Chondrocyte (in vitro differentiated cells): Measurements from ENCODE around the gene RIC3. TPM values are rescaled to one million over a fixed set of nuclear protein-coding genes. Genes with fewer than 3 reads are reported as not detected.

Experiments used
- DNase-seq: peaks from one replicate; pipeline ENCODE4 v3.0.0; 2021; ENCODE audit warnings: mixed read lengths, low spot score
- H3K27ac Mint-ChIP-seq: one replicate; pipeline ENCODE4 v1.8.0; 2021; ENCODE audit warnings: mild to moderate bottlenecking, moderate library complexity, mixed read lengths; ENCODE audit not compliant: unreplicated experiment
- H3K27me3 Mint-ChIP-seq: 2 replicates; pipeline ENCODE4 v1.8.0; 2021; ENCODE audit warnings: low read depth, mixed read lengths
- H3K36me3 Mint-ChIP-seq: 2 replicates; pipeline ENCODE4 v1.8.0; 2021; ENCODE audit warnings: low read depth, mixed read lengths
- H3K4me1 Mint-ChIP-seq: 2 replicates; pipeline ENCODE4 v1.8.0; 2021; ENCODE audit warnings: low read depth, mild to moderate bottlenecking, mixed read lengths
- H3K4me3 Mint-ChIP-seq: one replicate; pipeline ENCODE4 v1.8.0; 2021; ENCODE audit warnings: mild to moderate bottlenecking, moderate library complexity, mixed read lengths; ENCODE audit not compliant: unreplicated experiment
- H3K9me3 Mint-ChIP-seq: 2 replicates; pipeline ENCODE4 v1.8.0; 2021; ENCODE audit warnings: low read depth, mixed read lengths
- CTCF ChIP-seq: fragments of 200-600 bp; sonication (generic); IDR thresholded peaks from 2 replicates; pipeline ENCODE4 v1.5.0; 2021; ENCODE audit warnings: antibody characterized with exemption, mild to moderate bottlenecking, moderate library complexity
- total RNA-seq: library from RNA; stranded (reverse); gene quantifications from 3 replicates; pipeline ENCODE4 v1.2.1, GENCODE V29; 2021

The RIC3 gene
- total RNA-seq, 1 donor from 2014 or later: 0.12 TPM

DNA sequence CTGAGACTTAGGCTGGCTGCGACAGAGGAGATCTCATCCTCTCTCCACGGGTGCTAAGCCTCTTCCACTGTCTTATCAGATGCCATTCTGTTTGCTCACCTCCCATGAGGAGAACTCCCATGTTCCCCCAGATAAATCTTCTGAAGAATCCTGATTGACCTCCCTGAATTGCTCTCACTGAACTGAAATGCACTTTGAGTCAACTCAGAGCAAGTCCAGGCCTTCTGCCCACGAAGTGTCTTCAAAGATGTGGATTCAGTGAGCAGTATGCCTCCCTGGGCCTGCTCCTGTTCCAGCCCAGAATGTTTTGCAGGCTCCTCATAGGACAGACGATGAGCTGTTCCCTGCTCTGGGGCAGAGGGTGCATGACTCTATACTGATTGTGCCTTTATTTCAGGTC is 70.5 kb downstream of the RIC3 start:
- no peaks in the 10 kb centered on the region for H3K9me3 Mint-ChIP-seq
- H3K27me3 Mint-ChIP-seq: no peaks in the 10 kb centered on the region
- H3K27ac Mint-ChIP-seq: no peak overlapping the region
- no peaks in the 10 kb centered on the region for H3K4me1 Mint-ChIP-seq
- H3K36me3 Mint-ChIP-seq: peaks cover 14% of the 10 kb centered on the region
- no peak for TF ChIP-seq CTCF
- H3K4me3 Mint-ChIP-seq: no peak overlapping the region
- no peak for DNase-seq

- Mint-ChIP-seq H3K36me3 (peaks cover 14% of the 10 kb centered on the region), H3K4me1 (peaks cover under 1% of the 10 kb centered on the region), H3K27me3 (no peaks in the 10 kb centered on the region), H3K9me3 (no peaks in the 10 kb centered on the region), H3K4me3 (no peak overlapping the region), H3K27ac (no peak overlapping the region)
- no peak for TF ChIP-seq CTCF
- DNase-seq: no peak
These were observed 70.9 kb downstream of the RIC3 start for GRCh38 chr11:8097926-8098325.

DNA sequence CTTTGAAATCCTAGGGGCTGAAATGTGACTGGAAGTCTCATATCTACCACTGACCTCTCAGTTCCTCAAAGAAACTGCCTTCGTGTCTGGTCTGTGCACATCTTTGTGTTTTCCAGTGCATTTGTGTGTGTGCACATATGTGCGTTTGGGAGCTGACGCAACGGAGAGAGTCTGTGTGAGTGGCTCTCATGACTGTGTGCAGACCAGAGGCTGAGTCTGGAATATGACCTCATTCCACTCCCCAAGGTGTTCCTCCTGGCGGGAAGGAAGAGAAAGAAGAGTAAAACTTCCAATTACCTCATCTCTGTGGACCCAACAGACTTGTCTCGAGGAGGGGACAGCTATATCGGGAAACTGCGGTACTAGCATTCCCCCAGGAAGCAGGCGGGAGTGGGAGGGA is 71.4 kb downstream of the RIC3 start:
- Mint-ChIP-seq H3K4me3 (no peak overlapping the region), H3K4me1 (peaks cover 5% of the 10 kb centered on the region), H3K27ac (no peak overlapping the region), H3K36me3 (peaks cover 16% of the 10 kb centered on the region), H3K9me3 (no peaks in the 10 kb centered on the region), H3K27me3 (no peaks in the 10 kb centered on the region)
- TF ChIP-seq CTCF: no peak
- no peak for DNase-seq

- Mint-ChIP-seq H3K27me3 (no peaks in the 10 kb centered on the region), H3K4me3 (no peak overlapping the region), H3K9me3 (no peaks in the 10 kb centered on the region), H3K36me3 (peaks cover 16% of the 10 kb centered on the region), H3K27ac (no peak overlapping the region), H3K4me1 (peaks cover 6% of the 10 kb centered on the region)
- no peak for DNase-seq
- TF ChIP-seq CTCF: no peak
These were observed 71.8 kb downstream of the RIC3 start for GRCh38 chr11:8097062-8097461.

- Mint-ChIP-seq H3K4me3 (no peak overlapping the region), H3K36me3 (peaks cover 16% of the 10 kb centered on the region), H3K27me3 (no peaks in the 10 kb centered on the region), H3K27ac (no peak overlapping the region), H3K9me3 (no peaks in the 10 kb centered on the region), H3K4me1 (peaks cover 6% of the 10 kb centered on the region)
- TF ChIP-seq CTCF: no peak
- no peak for DNase-seq
These were observed 72.2 kb downstream of the RIC3 start for GRCh38 chr11:8096575-8096974.
